GM19239 (cell line): ENCODE data around the gene SCN4B.
A peak's percentile ranks its signal among the peaks of the same experiment; 100 is the strongest.

Source experiments
- DNase-seq: peaks from one replicate; pipeline ENCODE4 v3.0.0; 2011; ENCODE audit warnings: low spot score; ENCODE audit not compliant: insufficient read length
- FAIRE-seq: peaks from 2 replicates; lab custom pipeline; 2011; peaks lifted over from hg19 to GRCh38; lab: Jason Lieb, UNC

The SCN4B gene

DNA sequence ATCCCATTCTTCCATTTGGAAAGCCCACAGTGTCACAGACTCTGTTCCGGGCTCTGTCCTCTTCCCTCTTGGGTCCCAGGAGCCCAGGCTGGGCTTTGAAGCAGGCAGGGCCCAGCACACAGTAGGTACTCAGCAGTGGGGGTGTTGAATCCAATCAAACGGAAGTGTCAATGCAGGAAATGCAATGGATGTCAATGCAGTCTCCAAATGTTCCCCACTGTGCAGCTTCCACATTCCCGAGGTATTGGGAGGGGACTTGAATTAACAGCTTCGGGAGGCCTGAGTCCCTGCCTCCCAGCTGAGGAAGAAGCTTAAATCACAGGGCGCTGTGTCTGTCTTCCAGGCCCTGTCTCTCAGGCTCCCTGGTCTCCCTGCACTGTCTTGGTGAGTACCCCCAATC lies 44.1 kb downstream of the SCN4B start:
- no peak for FAIRE-seq
- no peak for DNase-seq

DNA sequence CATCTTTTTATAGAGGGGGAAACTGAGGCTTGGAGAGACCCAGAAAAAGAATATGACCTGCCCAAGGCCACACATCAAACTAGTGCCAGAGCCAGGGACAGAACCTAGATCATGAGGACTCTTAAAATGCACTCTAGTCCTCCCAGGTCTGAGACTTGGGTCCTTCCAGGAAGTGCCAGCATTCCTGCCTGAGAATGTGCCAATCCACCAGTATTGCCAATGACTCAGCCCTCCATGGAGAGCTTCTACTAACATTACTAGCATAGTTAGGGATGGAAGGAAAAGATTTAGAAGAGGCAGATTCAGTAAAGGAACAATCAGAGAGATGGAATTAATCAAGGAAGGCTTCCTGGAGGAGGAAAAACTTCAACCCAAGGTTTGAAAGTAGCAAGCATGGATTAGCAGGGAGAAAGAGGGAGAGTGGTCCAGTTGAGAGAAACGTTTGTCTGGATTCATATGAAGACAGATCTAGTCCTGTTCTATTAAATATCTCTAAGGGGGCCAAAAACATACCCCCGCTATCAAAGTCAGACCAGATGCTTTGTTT lies 45.8 kb downstream of the SCN4B start:
- FAIRE-seq (no peak), DNase-seq (no peak)

DNA sequence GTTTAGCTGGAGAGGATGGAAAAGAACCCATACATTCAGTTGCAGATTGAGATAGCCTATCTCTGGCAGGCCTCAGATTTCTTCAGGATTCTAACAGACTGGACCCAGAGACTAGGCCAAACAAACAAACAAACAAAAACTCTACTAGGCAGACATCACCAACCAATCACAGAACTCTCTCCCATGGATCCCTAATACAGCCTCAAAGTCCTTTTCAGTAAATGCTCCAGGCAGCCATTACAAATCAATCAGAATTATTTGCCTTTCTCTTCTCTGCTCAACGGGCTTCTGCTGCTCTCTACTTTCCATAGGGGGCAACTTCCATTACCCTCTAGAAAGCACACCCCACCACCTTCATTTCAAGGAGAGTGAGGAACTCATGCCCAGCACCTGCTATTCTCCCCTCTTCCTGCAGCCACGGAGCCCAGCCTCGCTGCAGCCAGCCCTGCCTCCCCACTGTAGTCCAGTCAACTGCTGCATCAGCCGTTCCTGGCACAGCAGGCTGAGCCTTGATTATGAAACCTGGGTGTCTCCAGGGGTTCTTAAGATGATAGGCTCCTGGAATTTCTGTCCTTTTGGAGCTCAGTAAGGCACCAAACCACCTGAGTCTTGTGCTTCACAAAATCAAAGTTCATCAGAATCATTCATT lies 46.8 kb downstream of the SCN4B start:
- DNase-seq (no peak), FAIRE-seq (no peak)

DNA sequence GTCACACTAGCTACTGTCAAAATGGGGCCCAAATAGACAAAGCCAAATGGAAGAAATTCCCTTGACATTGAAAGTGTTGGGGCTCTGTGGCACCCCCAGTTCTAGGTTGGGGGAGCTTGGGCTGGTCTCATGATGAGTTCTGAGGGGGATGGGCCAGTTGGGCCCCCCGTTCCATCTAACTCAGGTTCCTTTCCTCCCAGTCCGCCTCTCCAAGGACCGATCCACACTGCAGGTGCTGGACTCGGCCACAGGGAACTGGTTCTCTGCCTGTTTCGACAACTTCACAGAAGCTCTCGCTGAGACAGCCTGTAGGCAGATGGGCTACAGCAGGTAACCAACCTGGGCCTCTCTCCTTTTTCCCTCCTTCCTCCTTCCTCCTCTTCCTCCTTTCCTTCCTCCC lies 48.1 kb downstream of the SCN4B start:
- FAIRE-seq, result no peak
- DNase-seq, result no peak

DNA sequence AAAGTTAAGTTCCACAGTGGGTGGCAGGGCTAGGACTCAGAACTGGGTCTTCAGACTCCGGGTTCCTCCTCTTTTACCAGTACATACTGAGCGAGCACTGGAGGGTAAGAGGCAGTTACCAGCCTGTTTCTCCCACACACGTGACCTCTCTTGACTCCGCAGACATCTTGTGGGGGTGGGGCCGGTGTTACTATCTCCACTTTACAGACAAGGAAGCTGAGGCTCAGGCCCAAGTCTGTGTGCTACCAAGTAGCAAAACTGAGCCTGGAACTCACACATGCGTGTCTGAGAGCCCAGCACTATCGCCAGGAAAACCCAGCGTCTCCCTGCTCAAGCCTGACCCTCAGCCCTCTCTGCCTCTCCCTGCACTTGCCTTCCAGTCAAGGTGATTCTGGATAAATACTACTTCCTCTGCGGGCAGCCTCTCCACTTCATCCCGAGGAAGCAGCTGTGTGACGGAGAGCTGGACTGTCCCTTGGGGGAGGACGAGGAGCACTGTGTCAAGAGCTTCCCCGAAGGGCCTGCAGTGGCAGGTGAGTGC lies 49.8 kb downstream of the SCN4B start:
- DNase-seq, result no peak
- no peak for FAIRE-seq

DNA sequence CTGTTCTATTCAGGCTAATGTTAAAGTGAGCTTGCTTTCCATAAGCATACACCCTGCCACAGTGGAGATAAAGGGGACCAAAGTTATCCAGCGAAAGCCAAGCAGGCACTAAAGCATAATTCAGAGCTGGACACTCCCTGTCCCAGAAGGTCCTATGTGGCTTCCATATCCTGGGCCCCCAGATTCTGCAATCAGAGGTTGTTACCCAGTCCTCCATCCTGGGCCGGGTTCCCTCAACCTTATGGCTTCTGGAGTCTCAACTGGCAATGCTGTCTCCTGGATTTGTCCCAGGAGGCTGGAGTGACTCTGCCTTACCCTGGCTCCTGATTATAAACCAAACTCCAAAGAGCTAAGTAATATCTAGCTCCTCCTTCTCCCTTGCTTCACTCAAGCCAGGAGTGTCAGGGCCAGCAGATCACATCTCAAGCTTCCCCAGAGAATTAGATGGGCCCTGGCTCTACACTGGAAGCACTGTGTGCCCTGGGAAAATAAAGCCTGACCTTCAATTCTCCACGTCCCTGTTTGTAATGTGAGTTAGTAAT lies 51.9 kb downstream of the SCN4B start:
- DNase-seq (no peak), FAIRE-seq (no peak)

DNA sequence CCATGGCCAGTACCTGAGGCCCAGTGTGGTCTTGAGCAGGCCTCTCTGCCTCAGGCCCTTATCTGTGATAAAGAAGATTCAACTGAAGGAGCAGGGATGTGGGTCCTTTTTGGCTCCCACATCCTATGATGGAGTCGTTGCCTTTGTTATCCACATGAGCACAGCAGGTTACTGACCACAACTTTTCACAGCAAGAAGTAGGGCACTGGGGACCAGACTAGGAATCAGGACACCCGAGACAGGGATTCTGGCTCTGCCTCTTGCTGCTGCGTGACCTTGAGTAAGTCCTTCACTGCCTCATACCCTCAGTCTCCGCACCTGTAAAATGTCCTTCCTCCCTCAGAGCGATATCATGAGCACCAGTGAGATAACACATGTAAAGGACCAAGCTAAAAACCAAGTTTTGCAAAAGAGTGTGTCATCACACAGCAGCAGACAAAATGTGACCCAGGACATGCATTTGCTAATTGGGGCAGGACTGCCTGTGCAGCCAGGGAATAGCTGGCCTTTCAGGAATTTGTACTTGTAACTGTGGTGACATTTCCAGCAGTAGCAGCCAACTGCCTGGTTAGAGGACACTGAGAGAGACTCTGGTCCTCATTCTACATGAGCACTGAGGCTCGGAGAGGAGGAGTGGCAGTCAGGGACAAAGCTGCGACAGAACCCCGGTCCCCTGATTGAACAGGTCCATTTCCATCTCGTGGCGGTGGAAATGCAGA lies 52.6 kb downstream of the SCN4B start:
- no peak for DNase-seq

DNA sequence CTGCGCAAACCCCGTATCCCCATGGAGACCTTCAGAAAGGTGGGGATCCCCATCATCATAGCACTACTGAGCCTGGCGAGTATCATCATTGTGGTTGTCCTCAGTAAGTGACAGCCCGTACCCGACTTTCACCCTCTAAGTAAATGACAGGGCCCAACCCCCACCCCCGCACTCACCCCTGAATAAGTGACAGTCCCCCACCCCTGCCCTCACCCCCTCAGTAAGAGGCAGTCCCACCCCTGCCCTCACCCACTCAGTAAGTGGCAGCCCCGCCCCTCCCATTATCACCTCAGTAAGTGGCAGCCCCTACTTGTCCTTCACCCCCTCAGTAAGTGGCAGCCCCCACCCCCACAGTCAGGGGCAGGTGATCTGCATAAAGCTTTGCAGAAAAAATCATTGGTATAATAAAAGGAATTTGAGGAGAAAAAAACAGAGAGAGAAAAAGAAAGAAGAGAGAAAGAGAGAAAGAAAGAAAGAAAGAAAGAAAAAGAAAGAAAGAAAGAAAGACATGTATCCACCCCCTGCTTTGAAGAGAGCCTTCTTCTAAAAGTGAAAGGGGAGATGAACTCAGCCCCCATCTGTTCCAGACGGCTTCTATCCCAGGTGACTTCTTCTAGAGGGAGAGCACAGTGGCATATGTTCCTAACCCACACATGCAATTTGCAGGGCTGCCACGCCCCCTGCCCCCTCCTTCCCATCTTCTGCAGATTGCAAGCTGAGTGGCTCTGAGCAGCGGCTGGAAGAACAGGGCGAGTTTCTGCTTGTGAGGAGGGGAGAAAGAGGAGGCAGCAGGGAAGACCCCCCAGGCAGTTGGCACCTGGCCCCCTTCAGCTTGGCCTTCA lies 53.4 kb downstream of the SCN4B start:
- FAIRE-seq, result no peak
- no peak for DNase-seq

More for the DNA sequence above, 52.6 kb downstream of the SCN4B start:
- no peak for FAIRE-seq

DNA sequence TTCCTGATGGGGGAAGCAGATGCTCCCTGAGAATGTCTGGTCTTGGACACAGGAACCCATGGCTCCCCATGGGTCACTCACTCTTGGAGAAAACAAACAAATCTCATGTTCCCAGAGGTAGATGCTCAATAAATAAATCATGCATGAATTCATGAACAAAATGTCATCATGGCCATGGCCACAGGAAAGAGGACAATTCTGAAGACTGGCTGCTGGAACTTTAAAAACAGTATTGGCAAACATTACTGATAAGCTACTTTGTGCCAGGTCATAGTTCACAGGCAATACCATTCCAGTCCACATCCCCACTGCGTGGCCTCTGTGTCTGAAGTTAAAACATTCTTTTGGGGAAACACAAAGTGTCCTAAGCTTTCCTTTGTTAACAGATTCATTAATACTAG lies 56.7 kb downstream of the SCN4B start:
- DNase-seq (no peak), FAIRE-seq (no peak)

DNA sequence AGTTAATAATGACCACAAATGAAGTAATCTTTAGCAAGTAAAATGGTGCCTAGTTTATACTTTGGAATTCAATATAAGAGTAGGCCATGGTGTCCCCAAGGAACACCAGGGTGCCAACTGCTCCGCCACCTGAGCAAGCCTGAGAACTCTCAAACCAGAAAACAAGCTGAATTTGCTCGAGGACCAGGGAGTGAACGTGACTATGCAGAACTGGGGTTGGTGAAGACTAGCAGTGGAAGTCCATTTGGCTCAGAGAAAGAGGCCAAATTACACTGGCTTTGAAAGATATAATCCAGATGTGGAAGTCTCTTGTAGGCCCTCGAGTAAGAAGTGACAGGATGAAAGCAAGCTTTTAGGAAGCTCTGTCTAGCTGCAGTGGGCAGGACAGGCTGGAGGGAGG lies 57.1 kb downstream of the SCN4B start:
- no peak for FAIRE-seq

DNA sequence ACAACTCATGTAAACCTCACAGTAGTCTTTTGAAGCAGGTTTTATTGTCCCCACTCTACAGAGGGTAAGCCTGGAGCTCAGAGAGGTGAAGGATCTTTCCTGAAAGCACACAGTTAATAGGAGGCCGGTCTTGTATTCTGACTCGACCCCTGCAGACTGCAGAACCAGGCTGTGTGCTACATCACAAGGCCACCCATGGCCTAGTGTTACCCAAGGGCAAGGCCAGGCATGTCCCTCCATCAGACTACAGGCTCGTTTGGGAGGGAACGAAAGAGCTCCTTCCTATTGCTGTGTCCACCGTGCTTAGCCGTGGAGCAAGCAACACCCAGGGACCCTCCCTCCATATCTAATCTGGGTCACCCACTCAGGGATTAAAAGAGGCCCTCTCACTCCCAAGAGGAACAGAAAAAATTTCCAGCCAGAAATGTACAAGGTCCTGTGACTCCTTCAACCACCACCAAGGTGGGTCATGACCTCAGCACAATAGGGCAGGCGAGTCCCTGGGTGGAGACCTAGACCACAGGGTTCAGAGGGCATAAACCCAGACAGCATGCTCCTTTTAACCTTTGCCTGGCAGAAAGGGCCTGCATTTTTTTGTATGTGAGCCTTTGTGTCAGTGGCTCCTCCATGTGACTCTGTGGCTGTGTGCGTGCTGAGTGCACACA lies 59.6 kb downstream of the SCN4B start:
- no peak for DNase-seq
- FAIRE-seq, result no peak

More for the DNA sequence above, 57.1 kb downstream of the SCN4B start:
- no peak for DNase-seq

DNA sequence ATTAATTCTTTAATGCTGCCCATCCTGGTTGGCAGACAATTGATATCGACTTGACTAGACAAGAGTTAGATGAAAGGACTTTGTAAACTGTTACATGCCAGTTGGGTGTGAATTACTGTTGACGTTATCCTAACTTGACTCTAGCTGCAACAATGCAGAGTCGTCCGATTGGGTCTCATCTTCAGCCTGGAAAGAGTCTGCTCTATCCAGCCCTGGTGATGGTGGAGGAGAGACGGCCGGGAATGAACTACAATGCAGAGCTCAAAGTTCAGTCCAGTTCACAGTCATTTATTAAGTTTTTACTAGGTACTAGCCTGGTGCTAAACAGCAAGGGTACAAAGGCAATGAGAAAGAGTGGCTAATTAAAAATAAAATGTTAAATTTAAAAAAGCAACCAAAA lies 60.9 kb downstream of the SCN4B start:
- DNase-seq (no peak), FAIRE-seq (no peak)

DNA sequence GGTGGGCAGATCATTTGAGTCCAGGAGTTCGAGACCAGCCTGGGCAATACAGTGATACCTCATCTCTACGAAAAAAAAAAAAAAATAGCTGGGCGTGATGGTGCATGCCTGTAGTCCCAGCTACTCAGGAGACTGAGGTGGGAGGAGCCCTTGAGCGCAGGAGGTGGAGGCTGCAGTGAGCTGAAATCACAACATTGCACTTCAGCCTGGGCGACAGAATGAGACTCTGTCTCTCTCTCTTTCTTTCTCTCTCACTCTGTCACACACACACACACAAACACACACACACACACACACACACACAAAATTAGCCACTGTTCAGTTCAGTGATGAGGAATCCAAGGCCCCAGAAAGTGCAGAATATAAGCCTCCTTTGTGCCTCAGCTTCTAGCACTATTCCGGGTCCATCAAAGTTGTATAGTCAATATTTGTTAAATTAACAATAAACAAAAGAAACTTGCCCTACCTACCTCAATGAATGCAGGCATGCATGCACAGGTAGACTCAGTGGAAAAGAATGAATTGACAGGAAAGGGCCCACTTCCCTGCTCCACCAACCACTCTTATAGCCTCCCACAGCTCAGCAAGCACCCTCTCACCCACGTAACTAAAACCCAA lies 62.0 kb downstream of the SCN4B start:
- DNase-seq (no peak), FAIRE-seq (no peak)

DNA sequence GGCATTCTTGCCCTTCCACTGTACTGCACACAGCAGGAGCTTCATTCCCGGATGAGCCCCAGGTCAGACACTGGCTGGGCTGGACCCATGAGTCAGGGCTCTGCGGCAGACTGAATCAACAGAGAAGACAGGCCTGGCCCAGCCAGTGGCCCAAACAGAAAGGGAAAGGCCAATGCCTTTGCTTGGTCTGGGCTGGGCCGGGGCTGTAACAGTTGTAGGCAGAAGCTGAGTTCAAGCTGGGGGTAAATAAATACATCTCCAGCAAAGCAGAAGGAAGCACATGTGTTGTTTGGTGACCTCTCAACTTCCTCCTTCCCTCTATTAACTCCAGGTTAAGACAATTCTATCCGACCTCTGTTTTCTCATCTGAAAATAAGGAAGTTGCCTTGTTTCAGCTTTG lies 64.1 kb downstream of the SCN4B start:
- no peak for DNase-seq
- no peak for FAIRE-seq

DNA sequence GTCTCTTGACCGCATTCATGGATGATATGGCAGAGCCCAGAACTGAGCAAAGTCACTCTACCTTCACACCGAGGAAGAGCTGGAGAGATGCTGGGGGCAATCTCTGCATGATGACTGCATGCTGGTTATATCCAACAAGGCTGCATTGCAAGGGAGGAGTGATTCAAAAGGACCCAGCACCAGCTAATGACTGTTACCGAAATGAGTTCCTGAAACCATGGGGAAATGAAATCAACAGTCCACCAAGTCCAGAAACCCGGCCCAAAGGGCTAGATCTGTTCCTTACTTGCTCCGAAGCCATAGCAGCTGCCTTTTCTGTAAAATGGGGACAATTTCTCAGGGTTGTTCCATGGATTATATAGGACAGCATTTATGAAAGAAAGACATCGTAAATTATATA lies 64.7 kb downstream of the SCN4B start:
- FAIRE-seq (no peak), DNase-seq (no peak)

DNA sequence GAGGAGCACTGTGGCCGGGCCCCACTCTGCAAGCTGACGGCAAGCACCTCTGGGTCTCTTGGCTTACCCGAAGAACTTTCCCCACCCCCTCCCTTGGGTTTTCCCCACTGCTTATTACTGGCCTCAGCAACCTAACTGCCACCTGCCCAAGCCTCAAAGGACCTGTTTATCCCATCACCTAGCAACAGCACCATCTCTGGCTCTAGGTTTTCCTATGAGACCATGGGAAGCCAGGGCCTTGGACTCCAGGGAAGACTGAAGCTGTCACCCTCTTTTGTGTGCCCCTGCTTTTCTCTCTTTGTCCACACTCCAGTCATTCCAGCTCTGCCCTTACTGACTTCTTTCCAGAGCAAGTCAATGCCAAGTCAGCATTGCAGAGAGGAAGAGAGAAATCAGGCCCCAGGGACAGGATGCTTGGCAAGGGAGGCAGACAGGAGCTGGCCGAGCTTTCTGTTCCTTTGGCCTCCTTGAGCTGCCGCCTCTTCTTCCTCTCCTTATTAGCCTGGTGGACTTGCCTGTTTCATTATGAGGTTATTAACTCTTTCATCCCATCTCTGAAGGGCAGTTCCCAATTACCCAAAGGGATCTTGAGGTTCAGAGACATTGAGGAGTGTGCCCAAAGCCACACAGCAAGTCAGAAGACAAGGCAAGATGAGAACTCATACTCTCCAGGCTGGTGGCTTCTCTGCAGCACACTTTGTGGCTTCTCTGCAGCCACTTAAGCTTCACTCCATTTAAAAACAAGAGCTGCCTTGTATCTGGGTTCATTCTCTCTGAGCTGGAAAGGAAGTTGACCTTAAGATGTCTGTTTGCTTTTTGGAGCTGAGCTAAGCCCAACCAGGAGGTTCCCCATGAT lies 65.5 kb downstream of the SCN4B start, which contains the start of gene SMIM35:
SMIM35 (minus strand) TSS at position 51 of the 856 bp plus-strand sequence. CDS start 206 bp downstream, outside the sequence.
- FAIRE-seq, result no peak
- DNase-seq, result no peak

DNA sequence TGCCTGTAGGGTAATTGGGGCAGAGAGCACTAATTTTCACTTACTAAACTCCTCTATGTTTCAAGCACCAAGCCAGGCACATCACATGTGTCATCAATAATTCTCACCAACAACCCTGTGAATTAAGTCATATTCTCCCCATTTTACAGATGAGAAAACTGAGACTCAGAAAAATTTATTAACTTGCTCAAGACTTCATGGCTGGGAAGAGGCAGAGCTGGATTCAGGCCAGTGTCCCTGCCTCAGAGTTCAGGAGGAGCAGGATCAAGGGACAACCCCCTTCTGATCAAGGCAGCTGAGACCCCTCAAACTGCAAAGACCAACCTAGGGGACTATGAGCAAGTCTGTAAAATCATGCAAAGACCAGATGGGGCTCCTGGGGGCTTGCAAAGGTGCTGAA lies 68.0 kb downstream of the SCN4B start:
- FAIRE-seq, result no peak
- no peak for DNase-seq

DNA sequence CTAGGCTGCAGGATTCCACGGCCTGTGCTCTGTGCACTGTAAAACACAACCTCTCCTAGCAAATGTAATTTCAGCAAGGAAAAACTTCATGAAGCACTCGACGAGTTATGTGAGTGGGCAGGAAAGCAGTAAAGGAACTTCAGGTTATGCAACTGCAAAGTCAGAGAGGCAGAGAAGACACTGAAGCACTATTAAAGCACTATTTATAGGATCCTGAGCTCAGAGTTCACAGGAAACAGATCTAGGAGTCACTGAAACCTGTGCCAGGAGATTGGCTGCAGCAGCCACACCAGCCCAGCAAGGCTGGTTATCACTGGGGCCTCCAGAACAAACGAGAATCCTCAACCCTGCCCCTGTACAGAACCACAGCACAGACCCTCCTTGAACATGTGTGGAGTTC lies 68.4 kb downstream of the SCN4B start:
- peak; percentile 14 for DNase-seq
- no peak for FAIRE-seq
